ENCODE results near the gene UBN2. TPM values are rescaled to one million over a fixed set of nuclear protein-coding genes. Genes with fewer than 3 reads are reported as not detected.

Gene UBN2
- total RNA-seq, 4 donors from 2014 or later: 3.6 to 40.5 (median 17.5) TPM

DNA sequence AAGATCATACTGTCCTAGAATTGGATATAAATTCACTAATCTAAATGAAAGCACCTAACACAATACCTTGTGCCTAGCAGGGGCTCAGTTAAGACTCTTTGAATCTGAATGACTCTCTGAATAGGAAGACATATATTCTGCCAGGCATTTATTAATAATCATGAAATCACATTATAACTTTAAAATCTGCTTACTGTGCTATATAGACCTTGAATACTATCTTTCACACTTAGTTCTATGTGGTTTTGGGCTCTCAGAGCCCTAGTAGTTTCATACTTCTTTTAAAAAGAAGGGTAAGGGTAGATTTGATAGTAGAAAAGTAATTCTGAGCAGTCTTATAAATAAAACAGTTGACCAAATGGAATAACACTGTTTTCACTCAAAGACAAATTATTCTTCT lies 10.2 kb downstream of the UBN2 start:
- no peaks in the 10 kb centered on the region for H3K9me3 ChIP-seq
- no peak for TF ChIP-seq POLR2A (IDR thresholded peaks at IDR 0.05)
- TF ChIP-seq, protein P1, sequence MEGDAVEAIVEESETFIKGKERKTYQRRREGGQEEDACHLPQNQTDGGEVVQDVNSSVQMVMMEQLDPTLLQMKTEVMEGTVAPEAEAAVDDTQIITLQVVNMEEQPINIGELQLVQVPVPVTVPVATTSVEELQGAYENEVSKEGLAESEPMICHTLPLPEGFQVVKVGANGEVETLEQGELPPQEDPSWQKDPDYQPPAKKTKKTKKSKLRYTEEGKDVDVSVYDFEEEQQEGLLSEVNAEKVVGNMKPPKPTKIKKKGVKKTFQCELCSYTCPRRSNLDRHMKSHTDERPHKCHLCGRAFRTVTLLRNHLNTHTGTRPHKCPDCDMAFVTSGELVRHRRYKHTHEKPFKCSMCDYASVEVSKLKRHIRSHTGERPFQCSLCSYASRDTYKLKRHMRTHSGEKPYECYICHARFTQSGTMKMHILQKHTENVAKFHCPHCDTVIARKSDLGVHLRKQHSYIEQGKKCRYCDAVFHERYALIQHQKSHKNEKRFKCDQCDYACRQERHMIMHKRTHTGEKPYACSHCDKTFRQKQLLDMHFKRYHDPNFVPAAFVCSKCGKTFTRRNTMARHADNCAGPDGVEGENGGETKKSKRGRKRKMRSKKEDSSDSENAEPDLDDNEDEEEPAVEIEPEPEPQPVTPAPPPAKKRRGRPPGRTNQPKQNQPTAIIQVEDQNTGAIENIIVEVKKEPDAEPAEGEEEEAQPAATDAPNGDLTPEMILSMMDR (IDR thresholded peaks at IDR 0.05): no peak
- no peaks in the 10 kb centered on the region for H3K27me3 ChIP-seq
- no peaks in the 10 kb centered on the region for H3K4me1 ChIP-seq
- no peaks in the 10 kb centered on the region for H3K36me3 ChIP-seq
- H3K27ac ChIP-seq: no peak overlapping the region
- no peak overlapping the region for H3K4me3 ChIP-seq
- no peak for DNase-seq
- intact Hi-C loops (cut with DNase I; ENCODE audit: low total_unique reads): no loop called here

DNA sequence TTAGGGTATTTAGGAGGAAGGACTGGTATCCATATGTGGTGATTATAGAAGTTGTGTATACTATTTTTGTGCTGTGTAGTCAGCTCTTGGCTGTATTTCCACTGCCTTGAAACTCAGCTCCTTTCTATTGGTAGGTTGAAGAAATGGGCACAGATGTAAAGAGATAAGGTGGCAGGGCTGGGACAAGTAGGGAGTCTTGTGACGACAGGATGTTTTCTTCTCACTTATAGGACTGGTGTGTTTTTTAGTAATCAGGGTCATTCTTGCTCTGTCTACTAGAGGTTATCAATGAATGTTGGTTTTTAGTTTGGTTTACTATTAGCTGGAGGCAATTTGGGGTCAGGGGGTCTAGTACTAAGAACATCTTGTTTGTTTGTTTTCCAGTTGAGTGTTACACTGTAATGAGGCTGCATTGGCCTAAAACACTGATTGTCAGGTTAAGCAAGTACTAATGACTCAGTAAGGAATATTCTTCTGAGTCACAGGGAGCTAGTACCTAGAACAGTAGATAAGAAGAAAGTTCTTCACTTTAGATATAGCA lies 11.8 kb downstream of the UBN2 start:
- no peak for DNase-seq
- Histone ChIP-seq H3K27me3 (no peaks in the 10 kb centered on the region), H3K4me3 (no peak overlapping the region), H3K36me3 (no peaks in the 10 kb centered on the region), H3K4me1 (no peaks in the 10 kb centered on the region), H3K27ac (no peak overlapping the region), H3K9me3 (no peaks in the 10 kb centered on the region)
- TF ChIP-seq, protein P1 (IDR thresholded peaks at IDR 0.05): no peak
- no peak for TF ChIP-seq POLR2A (IDR thresholded peaks at IDR 0.05)
- intact Hi-C loops (cut with DNase I; ENCODE audit: low total_unique reads): no loop called here

DNA sequence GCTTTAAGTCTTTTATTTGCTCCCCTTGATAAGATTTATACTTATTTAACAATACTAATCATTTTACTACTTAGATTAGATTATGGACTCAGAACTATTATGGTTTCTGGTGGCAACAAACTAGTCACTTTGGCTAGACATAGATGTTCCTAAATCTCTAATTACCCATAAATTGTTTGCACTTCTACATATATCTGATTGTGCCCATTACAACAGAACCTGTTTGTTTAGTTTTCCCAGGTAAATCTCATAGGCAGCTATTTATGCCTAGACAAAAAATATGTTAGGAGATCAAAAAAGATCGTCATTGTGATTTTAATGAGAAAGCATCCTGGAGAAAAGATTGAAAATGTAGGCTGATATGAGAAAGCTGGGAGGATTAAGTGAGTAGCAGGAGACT lies 14.4 kb downstream of the UBN2 start:
- H3K36me3 ChIP-seq: no peaks in the 10 kb centered on the region
- no peak for DNase-seq

DNA sequence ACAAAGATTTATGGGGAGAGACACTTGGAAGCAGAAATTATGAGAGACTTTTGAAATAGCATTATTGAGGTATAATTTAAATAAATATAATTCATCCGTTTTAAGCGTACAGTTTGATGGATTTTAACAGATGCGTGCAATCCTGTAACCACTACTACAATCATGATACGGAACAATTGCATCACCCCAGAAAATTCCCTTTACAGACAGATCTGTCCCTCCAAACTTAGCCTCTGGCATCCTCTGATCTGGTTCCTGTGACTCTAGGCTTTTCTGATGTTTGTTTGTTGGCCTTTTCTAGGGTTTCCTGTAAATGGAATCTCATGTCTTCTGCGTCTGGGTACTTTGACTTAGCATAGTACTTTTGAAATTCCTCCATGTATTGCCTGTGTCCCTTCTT lies 15.5 kb downstream of the UBN2 start:
- no peaks in the 10 kb centered on the region for H3K4me1 ChIP-seq
- TF ChIP-seq, protein P1 (IDR thresholded peaks at IDR 0.05): no peak
- TF ChIP-seq POLR2A (IDR thresholded peaks at IDR 0.05): no peak
- H3K27ac ChIP-seq: no peak overlapping the region
- H3K36me3 ChIP-seq: no peaks in the 10 kb centered on the region
- H3K4me3 ChIP-seq: no peak overlapping the region
- intact Hi-C loops (cut with DNase I; ENCODE audit: low total_unique reads): no loop called here
- no peaks in the 10 kb centered on the region for H3K27me3 ChIP-seq
- no peaks in the 10 kb centered on the region for H3K9me3 ChIP-seq
- DNase-seq: no peak

More for the DNA sequence above, 14.4 kb downstream of the UBN2 start:
- Histone ChIP-seq H3K4me3 (no peak overlapping the region), H3K27ac (no peak overlapping the region), H3K9me3 (no peaks in the 10 kb centered on the region), H3K4me1 (no peaks in the 10 kb centered on the region), H3K27me3 (no peaks in the 10 kb centered on the region)
- no peak for TF ChIP-seq POLR2A (IDR thresholded peaks at IDR 0.05)
- TF ChIP-seq, protein P1 (IDR thresholded peaks at IDR 0.05): no peak
- intact Hi-C loops (cut with DNase I; ENCODE audit: low total_unique reads): no loop called here

DNA sequence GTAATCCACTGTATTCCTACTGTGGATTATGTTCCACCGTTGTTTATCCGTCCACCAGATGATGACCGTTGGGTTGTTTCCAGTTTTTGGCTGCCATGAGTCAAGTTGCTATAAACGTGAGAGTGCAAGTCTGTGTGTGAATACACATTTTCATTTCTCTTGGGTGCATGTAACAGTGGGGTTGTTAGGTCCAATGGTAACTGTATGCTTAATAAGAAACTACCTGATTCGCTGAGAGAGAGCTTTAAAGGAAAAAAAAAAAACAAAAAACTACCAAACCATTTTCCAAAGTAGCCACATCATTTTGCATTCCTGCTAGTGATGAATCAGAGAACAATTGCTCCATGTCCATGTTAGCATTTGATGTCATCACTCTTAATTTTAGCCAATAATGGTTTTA lies 15.9 kb downstream of the UBN2 start:
- intact Hi-C loops (cut with DNase I; ENCODE audit: low total_unique reads): no loop called here
- TF ChIP-seq POLR2A (IDR thresholded peaks at IDR 0.05): no peak
- TF ChIP-seq, protein P1 (IDR thresholded peaks at IDR 0.05): no peak
- Histone ChIP-seq H3K9me3 (no peaks in the 10 kb centered on the region), H3K4me3 (no peak overlapping the region), H3K27me3 (no peaks in the 10 kb centered on the region), H3K4me1 (no peaks in the 10 kb centered on the region), H3K36me3 (no peaks in the 10 kb centered on the region), H3K27ac (no peak overlapping the region)
- DNase-seq: no peak
